GM12874 (cell line): ENCODE measurements around the gene MYOG.

ENCODE experiments used
- CTCF ChIP-seq: IDR thresholded peaks from 2 replicates; pipeline ENCODE4 v1.5.1; 2011; ENCODE audit warnings: low read depth, mild to moderate bottlenecking, control low read depth, low read length, moderate library complexity; ENCODE audit not compliant: insufficient read depth

The MYOG gene

DNA sequence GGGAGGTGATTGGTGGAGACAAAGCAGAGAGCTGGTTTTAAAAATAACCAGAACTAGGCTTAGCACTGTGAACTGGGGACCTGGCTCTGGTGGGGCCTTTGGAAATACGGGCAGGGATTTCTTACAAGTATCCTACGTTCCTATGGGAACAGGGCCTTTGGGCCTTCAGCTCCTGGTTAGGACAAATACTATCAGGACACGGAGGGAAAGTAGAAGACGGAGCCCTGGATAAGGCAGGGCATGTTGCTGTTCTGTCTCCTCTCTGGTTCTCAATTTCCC, 5.3 kb upstream of the MYOG start:
- TF ChIP-seq CTCF, result no peak

GRCh38 chr1:203090421-203091198, 4.8 kb upstream of the MYOG start:
- TF ChIP-seq CTCF, result no peak

GRCh38 chr1:203089651-203090045, 3.8 kb upstream of the MYOG start:
- no peak for TF ChIP-seq CTCF

GRCh38 chr1:203089001-203089650, 3.3 kb upstream of the MYOG start:
- TF ChIP-seq CTCF, result no peak

DNA sequence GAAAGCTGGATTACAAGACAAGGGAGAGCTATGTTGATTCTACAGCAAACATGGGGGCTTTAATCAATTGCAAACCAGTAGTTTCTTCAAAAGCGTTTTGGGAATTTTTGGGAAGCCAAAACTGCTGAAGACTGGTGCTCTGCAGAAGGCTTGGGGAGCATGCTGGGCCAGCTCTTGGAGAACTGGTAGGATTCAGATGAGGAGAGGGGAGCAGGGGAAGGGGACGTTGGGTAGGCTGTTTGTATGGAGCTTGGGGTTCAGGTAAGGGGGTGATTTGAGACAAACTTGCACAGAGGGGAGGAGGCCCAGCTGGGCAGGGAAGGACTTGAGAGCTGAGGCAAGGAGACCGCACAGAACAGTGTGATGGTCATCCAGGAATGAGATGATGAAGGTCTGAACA, 2.6 kb upstream of the MYOG start:
- no peak for TF ChIP-seq CTCF

DNA sequence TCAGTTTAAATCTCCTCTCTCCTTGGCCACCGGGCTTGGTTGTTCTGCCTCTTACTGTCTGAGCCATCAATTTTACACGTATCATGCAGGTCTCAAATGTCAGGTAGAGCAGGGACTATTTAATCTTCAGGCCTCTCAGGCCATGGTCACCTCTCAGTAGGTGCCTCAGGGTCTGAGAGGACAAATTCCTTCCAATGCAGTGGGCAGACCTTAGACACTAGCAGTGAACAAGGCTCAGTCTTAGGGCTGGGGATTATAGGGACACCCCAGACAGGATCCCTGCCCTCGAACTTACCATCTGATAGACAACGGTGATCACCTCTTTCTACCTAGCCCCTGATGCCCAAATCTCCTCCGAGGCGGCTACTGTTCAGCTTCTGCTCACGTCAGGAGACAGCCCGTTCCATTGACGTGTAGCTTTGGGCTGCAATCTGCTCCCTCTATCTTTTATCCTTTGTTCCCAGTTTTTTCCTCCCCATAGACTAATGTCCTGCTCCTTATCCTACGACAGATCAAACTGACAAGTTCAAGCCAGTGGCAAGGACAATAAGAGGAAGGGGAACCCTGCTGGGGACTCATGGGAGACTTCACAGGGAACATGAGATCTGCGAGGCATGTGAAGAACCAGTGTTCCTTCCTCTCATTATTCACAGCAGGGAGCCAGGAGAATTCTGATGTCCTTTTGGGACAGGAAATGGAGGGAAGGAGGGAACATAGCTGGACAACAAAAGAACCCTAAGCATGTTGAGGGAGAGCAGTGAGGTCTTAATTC, 1.4 kb upstream of the MYOG start:
- no peak for TF ChIP-seq CTCF
